HG03139 (cell line): Measurements from ENCODE around the gene MYO16.
"Not testable (repeated sequence)": the region's sequence is repeated elsewhere in the genome, so short reads cannot be mapped to it uniquely, and the experiment has no call there.

Experiments used
- ATAC-seq: cut with Tn5 transposase; IDR thresholded peaks from one replicate; pipeline ENCODE4 v1.9.1; 2021; ENCODE audit not compliant: unreplicated experiment

Gene MYO16

DNA sequence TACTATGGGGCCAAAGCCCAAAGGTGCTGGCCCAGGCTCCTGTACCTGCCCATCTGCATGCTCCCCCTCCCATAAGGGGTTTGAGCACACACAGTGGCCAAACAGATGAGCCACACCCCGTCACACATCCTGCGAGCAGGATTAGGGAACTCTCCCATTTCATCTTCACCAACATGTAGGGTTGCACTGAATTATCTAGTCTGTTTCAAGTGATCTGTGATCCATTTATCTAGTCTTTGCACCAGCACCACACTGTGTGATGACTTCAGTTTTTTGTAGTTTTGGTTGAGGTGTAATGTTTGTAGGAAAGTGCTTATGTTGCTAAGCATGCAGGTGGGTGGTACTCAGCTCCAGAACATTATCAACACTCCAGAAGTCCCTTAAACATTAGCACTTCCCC is 249.3 kb downstream of the MYO16 start:
- no peak for ATAC-seq

DNA sequence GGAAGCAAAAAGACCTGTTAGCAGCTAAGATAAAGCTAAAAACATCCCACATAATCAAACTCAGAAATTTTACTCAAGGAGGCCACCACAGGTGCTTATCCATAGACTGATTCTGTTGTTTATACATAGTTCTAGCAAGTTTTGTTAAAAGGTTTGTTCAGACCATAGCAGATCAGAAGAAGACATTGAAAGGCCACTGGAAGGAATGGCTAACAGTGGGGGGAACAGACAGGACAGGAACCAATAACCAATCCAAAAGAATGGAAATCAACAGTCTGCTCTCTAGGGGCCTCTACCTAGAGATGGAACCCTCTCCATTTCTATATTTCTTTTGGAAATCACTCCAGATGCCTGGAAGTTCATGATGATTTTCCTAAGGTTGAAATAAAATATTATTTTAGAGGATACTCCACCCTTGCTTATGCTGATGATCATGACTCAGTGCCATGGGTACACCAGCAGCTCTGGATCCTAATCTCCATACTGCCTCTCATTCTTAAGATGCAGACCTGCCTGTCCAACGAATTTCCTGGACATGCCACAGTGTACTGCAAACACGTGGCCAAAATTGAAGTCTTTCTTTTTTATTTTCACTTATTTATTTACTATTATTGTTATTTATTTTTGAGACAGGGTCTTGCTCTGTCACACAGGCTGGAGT is 260.0 kb downstream of the MYO16 start:
- ATAC-seq, result no peak

GRCh38 chr13:108895220-108895704 is 265.9 kb downstream of the MYO16 start:
- ATAC-seq, result no peak

- no peak for ATAC-seq
Observed at GRCh38 chr13:108897955-108898354, 268.5 kb downstream of the MYO16 start.

DNA sequence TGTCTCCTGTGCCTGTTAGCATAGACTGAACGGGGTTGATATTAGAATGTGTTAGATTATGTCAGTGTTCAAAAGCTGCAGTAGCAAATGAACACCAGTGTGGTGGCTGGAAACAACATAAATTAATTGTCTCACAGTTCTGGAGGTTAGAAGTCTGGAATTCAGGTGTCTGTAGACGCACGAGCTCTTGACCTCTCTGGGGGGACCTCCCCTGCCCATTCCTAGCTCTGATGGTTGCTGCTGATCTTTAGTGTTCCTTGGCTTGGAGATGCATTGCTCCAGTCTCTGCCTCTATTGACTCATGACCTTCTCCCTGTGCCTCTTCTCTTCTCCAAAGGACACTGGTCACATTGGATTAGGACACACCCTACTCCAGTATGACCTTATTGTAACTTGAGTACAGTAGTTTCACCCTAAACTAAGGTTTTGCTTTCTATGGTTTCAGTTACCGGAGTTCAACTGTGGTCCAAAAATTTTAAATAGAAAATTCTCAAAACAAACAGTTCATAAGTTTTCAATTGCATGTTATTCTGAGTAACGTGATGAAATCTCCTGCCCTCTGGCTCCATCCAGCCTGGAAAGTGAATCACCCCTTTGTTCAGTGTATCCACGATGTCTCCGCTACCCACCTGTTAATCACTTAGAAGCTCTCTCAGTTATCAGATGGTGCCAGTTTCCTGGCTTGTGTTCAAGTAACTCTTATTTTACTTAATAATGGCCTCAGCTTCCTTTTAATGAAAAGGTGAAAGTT is 273.2 kb downstream of the MYO16 start:
- no peak for ATAC-seq

GRCh38 chr13:108903613-108904012 is 274.2 kb downstream of the MYO16 start:
- no peak for ATAC-seq

GRCh38 chr13:108911807-108912206 is 282.4 kb downstream of the MYO16 start:
- no peak for ATAC-seq

- not testable (repeated sequence) for ATAC-seq
Observed at GRCh38 chr13:108913731-108914130, 284.3 kb downstream of the MYO16 start.

- no peak for ATAC-seq
Observed at GRCh38 chr13:108915095-108915633, 285.8 kb downstream of the MYO16 start.

DNA sequence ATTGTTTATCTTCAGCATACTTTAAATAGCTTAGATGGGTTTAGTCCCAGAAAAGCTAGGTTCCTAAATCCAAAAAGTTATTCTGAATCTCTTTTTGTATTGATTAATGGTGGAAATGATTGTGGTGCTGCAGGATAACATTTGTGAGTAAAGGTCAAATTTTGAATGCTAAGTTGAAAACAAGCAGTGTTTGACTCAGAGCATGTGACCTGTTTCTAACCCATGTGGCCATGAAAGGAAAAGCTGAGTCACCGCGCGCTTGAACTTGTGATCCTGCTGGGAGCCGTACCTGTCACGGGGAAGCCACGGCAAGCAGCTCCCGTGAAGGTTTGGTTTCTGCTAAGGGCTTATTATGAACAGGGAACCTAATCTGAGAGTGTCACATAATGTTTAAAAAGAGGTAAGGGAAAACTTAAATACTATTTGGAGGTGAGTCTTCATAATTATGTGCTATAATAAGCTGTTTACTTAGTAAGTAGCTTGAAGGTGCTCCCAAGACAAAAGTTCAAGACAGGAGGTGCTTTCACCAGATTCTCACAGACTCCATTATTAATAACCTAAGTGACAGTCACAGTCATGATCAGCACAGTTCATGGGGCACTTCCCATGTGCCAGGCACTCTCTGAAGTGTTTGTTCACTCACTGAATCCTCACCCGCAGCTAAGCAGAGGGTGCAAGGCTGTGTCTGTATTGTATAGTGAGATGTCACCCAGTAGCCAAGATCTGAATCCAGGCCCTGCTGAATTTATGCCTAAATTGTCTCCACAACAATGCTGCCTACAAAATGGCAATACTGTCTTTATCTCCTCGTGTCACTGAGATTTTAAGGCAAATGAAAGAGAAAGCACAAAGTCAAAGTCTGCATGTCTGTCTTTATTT is 286.5 kb downstream of the MYO16 start:
- ATAC-seq, result peak; percentile 92

GRCh38 chr13:108917581-108917980 is 288.2 kb downstream of the MYO16 start:
- no peak for ATAC-seq

DNA sequence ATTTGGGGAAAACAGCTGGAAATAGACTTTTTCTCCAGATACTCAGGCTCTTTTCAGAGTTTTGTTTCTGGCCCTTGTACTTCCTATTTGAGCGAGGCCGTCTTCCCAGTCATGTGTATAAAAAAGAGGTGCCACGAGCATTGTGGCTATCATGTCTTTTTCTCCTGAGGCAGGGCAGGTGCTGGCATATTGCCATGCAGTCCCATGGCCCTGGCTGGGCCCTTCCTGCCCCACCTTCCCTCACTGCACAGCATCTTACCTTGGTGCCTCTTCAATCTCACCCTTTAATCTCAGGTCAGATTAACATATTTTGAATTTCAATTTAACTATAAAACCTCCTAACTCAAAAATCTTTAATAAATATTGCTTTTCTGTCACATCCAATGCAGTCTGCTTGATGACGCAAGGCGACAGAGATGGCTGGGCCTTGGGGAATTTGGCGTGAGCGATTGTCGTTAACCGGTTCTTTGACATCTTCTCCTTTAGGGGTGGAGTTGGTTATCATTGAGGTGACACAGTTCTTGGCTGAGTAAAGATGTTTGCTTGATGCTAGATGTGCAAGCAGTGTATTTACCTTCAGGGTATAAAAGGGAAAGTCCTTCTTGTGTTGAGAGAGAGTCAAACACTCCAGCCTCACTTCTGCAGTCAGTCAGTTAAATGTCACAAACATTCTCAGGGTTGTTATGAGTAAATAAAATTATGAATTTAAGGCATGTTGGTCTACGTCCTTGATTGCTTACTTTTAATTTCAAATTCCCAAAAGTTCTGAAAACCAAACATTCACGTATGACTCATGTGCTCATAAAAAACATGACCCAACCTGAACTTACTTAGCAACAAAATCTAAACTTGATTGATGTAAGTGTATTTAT is 289.9 kb downstream of the MYO16 start:
- ATAC-seq, result no peak

- no peak for ATAC-seq
Observed at GRCh38 chr13:108920137-108920536, 290.7 kb downstream of the MYO16 start.

- ATAC-seq, result no peak
Observed at GRCh38 chr13:108921238-108921637, 291.8 kb downstream of the MYO16 start.

DNA sequence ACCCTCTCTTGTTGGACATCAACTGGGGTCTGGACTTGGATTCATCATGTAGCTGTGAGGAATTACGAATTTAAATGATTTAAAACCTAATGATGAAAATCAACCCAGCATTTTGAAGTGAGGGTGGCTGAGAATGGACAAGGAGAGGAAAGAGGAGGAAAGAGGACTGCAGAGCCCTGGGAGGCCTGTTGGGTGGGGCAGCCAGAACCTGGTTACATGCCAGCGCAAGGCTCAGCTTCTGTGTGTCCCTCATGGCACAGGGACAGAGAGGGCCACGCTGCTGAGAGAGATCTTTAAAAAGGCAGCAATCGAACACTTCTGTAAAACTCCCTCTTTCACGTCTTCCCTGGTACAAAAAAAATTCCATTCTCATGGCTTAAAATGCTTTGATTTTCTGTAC is 292.7 kb downstream of the MYO16 start:
- no peak for ATAC-seq

GRCh38 chr13:108923386-108924047 is 294.1 kb downstream of the MYO16 start:
- no peak for ATAC-seq

DNA sequence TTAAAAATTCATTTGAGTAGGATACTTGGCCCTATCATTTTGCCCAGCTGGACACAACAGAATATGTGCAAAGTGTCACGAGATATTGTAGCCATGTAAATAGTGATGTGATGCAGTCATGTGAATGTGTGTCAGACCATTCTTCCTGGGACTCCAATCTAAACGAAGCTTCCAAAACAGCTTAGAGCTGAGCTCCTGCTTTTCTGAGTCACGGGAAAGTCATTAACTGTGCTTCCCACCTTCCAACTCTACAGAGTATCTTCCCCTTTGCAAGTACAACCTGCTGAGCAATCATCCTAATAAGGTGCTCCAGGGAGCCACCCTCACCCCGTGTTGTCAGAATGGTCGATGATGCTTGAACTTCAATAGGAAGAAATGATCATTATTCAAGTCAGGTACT is 294.7 kb downstream of the MYO16 start:
- no peak for ATAC-seq

DNA sequence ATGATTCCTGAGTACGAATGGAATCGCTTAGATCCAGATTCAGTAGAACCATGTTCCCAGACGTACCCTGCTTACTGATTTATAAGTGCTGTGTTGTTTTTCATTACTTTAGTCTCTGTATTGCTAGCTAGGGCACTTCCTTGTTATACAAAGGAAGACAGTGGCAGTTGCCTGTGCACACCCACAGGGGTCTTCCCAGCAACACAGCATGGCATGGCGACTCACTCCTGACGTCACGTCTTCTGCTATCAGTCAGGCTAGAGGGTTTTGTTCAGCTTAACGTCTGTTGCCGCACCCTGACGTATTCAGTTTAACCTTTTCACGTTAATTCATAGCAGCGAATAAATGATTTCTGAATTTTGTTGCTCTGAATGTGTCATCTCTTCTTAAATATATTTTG is 295.1 kb downstream of the MYO16 start:
- ATAC-seq, result no peak

GRCh38 chr13:108925070-108925469 is 295.7 kb downstream of the MYO16 start:
- no peak for ATAC-seq

GRCh38 chr13:108926862-108927261 is 297.5 kb downstream of the MYO16 start:
- ATAC-seq, result no peak
